Esophagus muscularis mucosa (tissue), 4 donors: Measurements from ENCODE around the gene TRPV2.

Source experiments
- CTCF ChIP-seq, 3 experiments: fragments of 200-600 bp in 2 of 3; fragments of 450-650 bp in 1 of 3; sonication (generic) in 2 of 3; IDR thresholded peaks; one replicate each; pipeline ENCODE4 v1.5.1; 2017 to 2019; ENCODE audit warnings: antibody characterized with exemption in 3 of 3, mild to moderate bottlenecking in 2 of 3, moderate library complexity in 1 of 3
- EP300 ChIP-seq: sonication (generic); formaldehyde crosslinking; IDR thresholded peaks from one replicate; pipeline ENCODE4 v1.6.1; 2017; ENCODE audit warnings: antibody characterized with exemption
- POLR2A ChIP-seq: fragments of 450-650 bp; IDR thresholded peaks from one replicate; pipeline ENCODE4 v1.6.1; 2017; ENCODE audit warnings: antibody characterized with exemption, moderate library complexity, mild to moderate bottlenecking, low read depth
- POLR2AphosphoS5 ChIP-seq, 2 donors: sonication (generic); formaldehyde crosslinking; IDR thresholded peaks; one replicate each; pipeline ENCODE4 v1.6.1; 2017; ENCODE audit warnings: antibody characterized with exemption in 2 of 2

GRCh38 chr17:16435925-16436886, 20.8 kb downstream of the TRPV2 start:
- TF ChIP-seq POLR2A = no peak
- no peak for TF ChIP-seq CTCF (IDR thresholded peaks at IDR 0.05)
- TF ChIP-seq POLR2AphosphoS5 (IDR thresholded peaks at IDR 0.05) = no peak
- TF ChIP-seq EP300 = no peak
